Loucy (cell line): Measurements from ENCODE around the gene RSRP1.

Experiments used
- H2AFZ ChIP-seq: fragments of 200-600 bp; sonication (generic); 2 replicates; pipeline ENCODE4 v1.6.0; 2016; ENCODE audit warnings: antibody characterized with exemption, mild to moderate bottlenecking, low read length, moderate library complexity
- H3F3A ChIP-seq: fragments of 200-600 bp; 2 replicates; pipeline ENCODE4 v1.6.0; 2016; ENCODE audit warnings: antibody characterized with exemption, low read depth, mild to moderate bottlenecking
- H3K27me3 ChIP-seq: fragments of 200-600 bp; sonication (generic); 2 replicates; pipeline ENCODE4 v1.6.1; 2014; ENCODE audit warnings: low read length, mild to moderate bottlenecking; ENCODE audit not compliant: insufficient read depth, poor library complexity, severe bottlenecking
- H3K36me3 ChIP-seq: fragments of 200-600 bp; sonication (generic); 2 replicates; pipeline ENCODE4 v1.6.1; 2016; ENCODE audit warnings: low read length; ENCODE audit not compliant: insufficient read depth
- H3K4me1 ChIP-seq: fragments of 200-600 bp; sonication (generic); 2 replicates; pipeline ENCODE4 v1.5.1; 2014; ENCODE audit warnings: low read length, mild to moderate bottlenecking; ENCODE audit not compliant: insufficient read depth, poor library complexity, severe bottlenecking
- H3K4me2 ChIP-seq: fragments of 200-600 bp; sonication (generic); 2 replicates; pipeline ENCODE4 v1.6.0; 2014; ENCODE audit warnings: antibody characterized with exemption, low read length, low read depth, mild to moderate bottlenecking; ENCODE audit not compliant: poor library complexity, severe bottlenecking
- H3K4me3 ChIP-seq: fragments of 200-600 bp; sonication (generic); 2 replicates; pipeline ENCODE4 v1.5.1; 2014; ENCODE audit warnings: low read length, mild to moderate bottlenecking, mixed read lengths; ENCODE audit not compliant: poor library complexity, severe bottlenecking
- H3K79me2 ChIP-seq: fragments of 200-600 bp; sonication (generic); 2 replicates; pipeline ENCODE4 v1.6.1; 2014; ENCODE audit warnings: low read length; ENCODE audit not compliant: insufficient read depth
- H3K9ac ChIP-seq: fragments of 200-600 bp; sonication (generic); 2 replicates; pipeline ENCODE4 v1.6.0; 2014; ENCODE audit warnings: mild to moderate bottlenecking, low read depth, low read length, moderate library complexity; ENCODE audit not compliant: poor library complexity, severe bottlenecking
- H3K9me2 ChIP-seq: fragments of 200-600 bp; sonication (generic); replicated peaks from 2 replicates; pipeline ENCODE4 v1.6.1; 2016; ENCODE audit warnings: low read depth, low read length, mixed read lengths
- H3K9me3 ChIP-seq: fragments of 200-600 bp; sonication (generic); 2 replicates; pipeline ENCODE4 v1.6.1; 2014; ENCODE audit warnings: mild to moderate bottlenecking, antibody characterized with exemption, low read length, low read depth; ENCODE audit not compliant: insufficient read depth
- H4K20me1 ChIP-seq: fragments of 200-600 bp; sonication (generic); 2 replicates; pipeline ENCODE4 v1.6.0; 2014; ENCODE audit warnings: antibody characterized with exemption, low read length, mild to moderate bottlenecking; ENCODE audit not compliant: insufficient read depth, poor library complexity, severe bottlenecking
- CTCF ChIP-seq: fragments of 200-600 bp; sonication (generic); conservative IDR thresholded peaks from 2 replicates; pipeline ENCODE4 v1.5.1; 2014; ENCODE audit warnings: mild to moderate bottlenecking, antibody characterized with exemption, low read length
- EZH2phosphoT487 ChIP-seq: fragments of 200-600 bp; IDR thresholded peaks from 2 replicates; pipeline ENCODE4 v1.6.1; 2018; ENCODE audit warnings: antibody characterized with exemption, mild to moderate bottlenecking, moderate library complexity, borderline replicate concordance

Gene RSRP1

GRCh38 chr1:25220666-25221065, 26.6 kb downstream of the RSRP1 start:
- H3F3A ChIP-seq = no peaks in the 10 kb centered on the region

GRCh38 chr1:25219661-25220251, 27.5 kb downstream of the RSRP1 start:
- H3K4me2 ChIP-seq = no peak overlapping the region
- H3K4me3 ChIP-seq = no peak overlapping the region
- no peaks in the 10 kb centered on the region for H3K79me2 ChIP-seq
- no peaks in the 10 kb centered on the region for H3K27me3 ChIP-seq
- H4K20me1 ChIP-seq = no peaks in the 10 kb centered on the region
- no peak overlapping the region for H3K9ac ChIP-seq
- no peak overlapping the region for H2AFZ ChIP-seq
- H3K9me3 ChIP-seq = no peaks in the 10 kb centered on the region
- no peaks in the 10 kb centered on the region for H3K9me2 ChIP-seq
- H3K4me1 ChIP-seq = no peaks in the 10 kb centered on the region
- peaks cover 37% of the 10 kb centered on the region for H3K36me3 ChIP-seq
- TF ChIP-seq CTCF (no peak), EZH2phosphoT487 (no peak)
- no peaks in the 10 kb centered on the region for H3F3A ChIP-seq

More at GRCh38 chr1:25220666-25221065, 26.6 kb downstream of the RSRP1 start:
- Histone ChIP-seq H4K20me1 (no peaks in the 10 kb centered on the region), H3K36me3 (peaks cover 39% of the 10 kb centered on the region), H3K9me2 (no peaks in the 10 kb centered on the region), H3K4me3 (no peak overlapping the region), H3K27me3 (no peaks in the 10 kb centered on the region), H3K4me2 (no peak overlapping the region), H3K9ac (no peak overlapping the region), H3K4me1 (no peaks in the 10 kb centered on the region), H2AFZ (no peak overlapping the region), H3K79me2 (no peaks in the 10 kb centered on the region), H3K9me3 (no peaks in the 10 kb centered on the region)
- TF ChIP-seq CTCF (no peak), EZH2phosphoT487 (no peak)

- TF ChIP-seq CTCF (peak; percentile 15; the same call in 1 of the 2 replicates), EZH2phosphoT487 (no peak)
Observed at GRCh38 chr1:25217598-25218232, 29.5 kb downstream of the RSRP1 start.

More at GRCh38 chr1:25217598-25218232, 29.5 kb downstream of the RSRP1 start:
- Histone ChIP-seq H4K20me1 (no peaks in the 10 kb centered on the region), H3K4me1 (no peaks in the 10 kb centered on the region), H3F3A (no peaks in the 10 kb centered on the region), H2AFZ (no peak overlapping the region), H3K79me2 (no peaks in the 10 kb centered on the region), H3K4me2 (no peak overlapping the region), H3K4me3 (no peak overlapping the region), H3K9ac (no peak overlapping the region), H3K36me3 (peaks cover 20% of the 10 kb centered on the region; the same call in 1 of the 2 replicates), H3K9me2 (no peaks in the 10 kb centered on the region), H3K27me3 (no peaks in the 10 kb centered on the region), H3K9me3 (no peaks in the 10 kb centered on the region)
